PC-3 (cell line): ENCODE measurements around the gene PARM1. TPM values are rescaled to one million over a fixed set of nuclear protein-coding genes. Genes with fewer than 3 reads are reported as not detected.

Source experiments
- ATAC-seq: fragments of 200-7000 bp; cut with Tn5 transposase; 2 replicates; pipeline ENCODE4 v1.9.1; 2020; ENCODE audit warnings: mild to moderate bottlenecking, moderate library complexity
- BruUV-seq: library from RNA; stranded (reverse); fragments of 400-500 nt; replicated peaks from 2 replicates; lab custom pipeline; 2021; lab: Mats Ljungman, UMichigan
- CTCF ChIA-PET: fragments of 300-600 bp; sonication (Branson Sonifier 250); formaldehyde crosslinking; loops from one replicate; lab custom pipeline; 2022; ENCODE audit warnings: antibody characterized with exemption; lab: Charles Lee
- POLR2A ChIA-PET: fragments of 300-600 bp; sonication (Branson Sonifier 250); formaldehyde crosslinking; loops from one replicate; lab custom pipeline; 2022; ENCODE audit warnings: antibody characterized with exemption; ENCODE audit not compliant: unreplicated experiment; lab: Charles Lee
- DNase-seq: peaks from one replicate; pipeline ENCODE4 v3.0.0-alpha.2; 2015
- H2AFZ ChIP-seq: fragments of 300-600 bp; sonication (generic); 2 replicates; pipeline ENCODE4 v1.6.0; 2016; ENCODE audit warnings: antibody characterized with exemption, low read length
- H3F3A ChIP-seq: fragments of 300-600 bp; sonication (generic); one replicate; pipeline ENCODE4 v1.6.0; 2017; ENCODE audit warnings: antibody characterized with exemption, low read length, control low read depth, mild to moderate bottlenecking; ENCODE audit not compliant: unreplicated experiment
- H3K27ac ChIP-seq: fragments of 300-600 bp; sonication (generic); 2 replicates; pipeline ENCODE4 v1.5.1; 2016; ENCODE audit warnings: mild to moderate bottlenecking, low read length
- H3K27me3 ChIP-seq: fragments of 300-600 bp; sonication (generic); 2 replicates; pipeline ENCODE4 v1.6.1; 2016; ENCODE audit warnings: low read length, mixed read lengths
- H3K36me3 ChIP-seq: fragments of 300-600 bp; sonication (generic); 2 replicates; pipeline ENCODE4 v1.6.1; 2016; ENCODE audit warnings: low read depth, mixed run types, low read length, mixed read lengths
- H3K4me1 ChIP-seq: fragments of 300-600 bp; sonication (generic); 2 replicates; pipeline ENCODE4 v1.5.1; 2016; ENCODE audit warnings: low read length; ENCODE audit not compliant: insufficient read depth
- H3K4me2 ChIP-seq: fragments of 300-600 bp; sonication (generic); 2 replicates; pipeline ENCODE4 v1.6.0; 2016; ENCODE audit warnings: low read length
- H3K4me3 ChIP-seq: fragments of 300-600 bp; sonication (generic); 2 replicates; pipeline ENCODE4 v1.5.1; 2016; ENCODE audit warnings: mild to moderate bottlenecking, low read length, mixed read lengths
- H3K79me2 ChIP-seq: fragments of 300-600 bp; sonication (generic); 2 replicates; pipeline ENCODE4 v1.6.1; 2017; ENCODE audit warnings: low read length, mixed read lengths
- H3K9ac ChIP-seq: fragments of 300-600 bp; sonication (generic); 2 replicates; pipeline ENCODE4 v1.6.0; 2016; ENCODE audit warnings: mild to moderate bottlenecking, low read length
- H3K9me2 ChIP-seq: fragments of 300-600 bp; sonication (generic); replicated peaks from 2 replicates; pipeline ENCODE4 v1.6.1; 2016; ENCODE audit warnings: mixed run types, low read length, mixed read lengths
- H3K9me3 ChIP-seq: fragments of 300-600 bp; sonication (generic); 2 replicates; pipeline ENCODE4 v1.6.1; 2016; ENCODE audit warnings: low read length, mixed read lengths
- H4K20me1 ChIP-seq: fragments of 300-600 bp; sonication (generic); 2 replicates; pipeline ENCODE4 v1.6.1; 2016; ENCODE audit warnings: low read length, mixed read lengths
- EZH2 ChIP-seq: fragments of 300-600 bp; sonication (generic); IDR thresholded peaks from one replicate; pipeline ENCODE4 v1.6.1; 2017; ENCODE audit warnings: antibody characterized with exemption, mild to moderate bottlenecking, low read length; ENCODE audit not compliant: unreplicated experiment
- EZH2phosphoT487 ChIP-seq: fragments of 300-600 bp; sonication (generic); IDR thresholded peaks from 2 replicates; pipeline ENCODE4 v1.6.1; 2018; ENCODE audit warnings: mild to moderate bottlenecking, antibody characterized with exemption, low read length, borderline replicate concordance
- intact Hi-C: fragments of 100-400 bp; cut with micrococcal nuclease; formaldehyde crosslinking; loops from 2 replicates; pipeline ENCODE4 v1.9.0; 2023
- total RNA-seq: library from RNA; depleted of rRNA; stranded (reverse); fragments of >200 nt; gene quantifications from 2 replicates; pipeline ENCODE4 v1.2.3, GENCODE V29; 2014
- TF ChIP-seq, protein P1 (sequence below): fragments of 300-600 bp; sonication (generic); conservative IDR thresholded peaks from 2 replicates; pipeline ENCODE4 v1.5.1; 2017; ENCODE audit warnings: antibody characterized with exemption, low read depth, mild to moderate bottlenecking, low read length

PARM1 gene
- total RNA-seq, 1 experiment from 2014 or later, result 2.9 TPM

GRCh38 chr4:75051431-75051830 lies 118.5 kb downstream of the PARM1 start:
- TF ChIP-seq, protein P1, sequence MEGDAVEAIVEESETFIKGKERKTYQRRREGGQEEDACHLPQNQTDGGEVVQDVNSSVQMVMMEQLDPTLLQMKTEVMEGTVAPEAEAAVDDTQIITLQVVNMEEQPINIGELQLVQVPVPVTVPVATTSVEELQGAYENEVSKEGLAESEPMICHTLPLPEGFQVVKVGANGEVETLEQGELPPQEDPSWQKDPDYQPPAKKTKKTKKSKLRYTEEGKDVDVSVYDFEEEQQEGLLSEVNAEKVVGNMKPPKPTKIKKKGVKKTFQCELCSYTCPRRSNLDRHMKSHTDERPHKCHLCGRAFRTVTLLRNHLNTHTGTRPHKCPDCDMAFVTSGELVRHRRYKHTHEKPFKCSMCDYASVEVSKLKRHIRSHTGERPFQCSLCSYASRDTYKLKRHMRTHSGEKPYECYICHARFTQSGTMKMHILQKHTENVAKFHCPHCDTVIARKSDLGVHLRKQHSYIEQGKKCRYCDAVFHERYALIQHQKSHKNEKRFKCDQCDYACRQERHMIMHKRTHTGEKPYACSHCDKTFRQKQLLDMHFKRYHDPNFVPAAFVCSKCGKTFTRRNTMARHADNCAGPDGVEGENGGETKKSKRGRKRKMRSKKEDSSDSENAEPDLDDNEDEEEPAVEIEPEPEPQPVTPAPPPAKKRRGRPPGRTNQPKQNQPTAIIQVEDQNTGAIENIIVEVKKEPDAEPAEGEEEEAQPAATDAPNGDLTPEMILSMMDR, result no peak
- TF ChIP-seq EZH2, result no peak
- H3F3A ChIP-seq, result no peaks in the 10 kb centered on the region
- no peaks in the 10 kb centered on the region for H3K36me3 ChIP-seq
- ATAC-seq (no peak), DNase-seq (no peak)
- H3K4me1 ChIP-seq, result no peaks in the 10 kb centered on the region
- no peaks in the 10 kb centered on the region for H4K20me1 ChIP-seq
- H3K4me2 ChIP-seq, result no peak overlapping the region
- H2AFZ ChIP-seq, result no peak overlapping the region
- intact Hi-C loops, result no loop called here
- H3K4me3 ChIP-seq, result no peak overlapping the region
- no peaks in the 10 kb centered on the region for H3K27me3 ChIP-seq
- no peaks in the 10 kb centered on the region for H3K79me2 ChIP-seq
- H3K9me3 ChIP-seq, result no peaks in the 10 kb centered on the region
- no peak overlapping the region for H3K27ac ChIP-seq
- ChIA-PET POLR2A (no interaction called here), CTCF (no interaction called here)
- no TSS peak for BruUV-seq
- no peak overlapping the region for H3K9ac ChIP-seq
- H3K9me2 ChIP-seq, result no peaks in the 10 kb centered on the region

- BruUV-seq, result no TSS peak
- TF ChIP-seq, protein P1, result no peak
- TF ChIP-seq EZH2 (no peak), EZH2phosphoT487 (no peak)
- ChIA-PET CTCF (no interaction called here), POLR2A (no interaction called here)
- H4K20me1 ChIP-seq, result no peaks in the 10 kb centered on the region
- no peaks in the 10 kb centered on the region for H3K9me2 ChIP-seq
- no peak overlapping the region for H3K4me2 ChIP-seq
- no peak overlapping the region for H2AFZ ChIP-seq
- no peaks in the 10 kb centered on the region for H3K9me3 ChIP-seq
- no peaks in the 10 kb centered on the region for H3K36me3 ChIP-seq
- no peaks in the 10 kb centered on the region for H3K79me2 ChIP-seq
- intact Hi-C loops, result no loop called here
- H3K4me1 ChIP-seq, result no peaks in the 10 kb centered on the region
- no peaks in the 10 kb centered on the region for H3K27me3 ChIP-seq
- H3K9ac ChIP-seq, result no peak overlapping the region
- DNase-seq (no peak), ATAC-seq (no peak)
- no peaks in the 10 kb centered on the region for H3F3A ChIP-seq
- no peak overlapping the region for H3K27ac ChIP-seq
- H3K4me3 ChIP-seq, result no peak overlapping the region
These were observed 120.4 kb downstream of the PARM1 start for GRCh38 chr4:75053352-75053751.

DNA sequence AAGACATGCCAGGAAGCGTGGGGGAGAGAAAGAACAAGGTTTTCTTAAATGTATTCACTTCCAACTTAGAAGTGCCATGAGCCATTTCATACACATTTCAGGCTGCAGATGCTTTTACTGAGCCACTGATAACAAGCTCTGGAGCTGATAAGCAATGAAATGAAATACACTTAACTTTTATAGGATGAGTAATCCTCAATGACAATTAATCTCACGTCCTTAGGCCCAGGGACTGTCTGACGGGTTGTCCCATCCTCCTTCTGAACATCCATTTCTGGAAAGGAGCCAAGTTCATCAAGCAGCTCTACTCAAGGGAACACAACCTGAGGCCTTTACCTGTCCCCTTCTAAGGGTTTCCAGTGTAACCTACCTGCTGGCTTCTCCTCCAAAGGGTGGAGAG lies 121.2 kb downstream of the PARM1 start:
- H3F3A ChIP-seq, result no peaks in the 10 kb centered on the region
- H3K79me2 ChIP-seq, result no peaks in the 10 kb centered on the region
- H3K27me3 ChIP-seq, result no peaks in the 10 kb centered on the region
- no peak for ATAC-seq
- no peaks in the 10 kb centered on the region for H4K20me1 ChIP-seq
- POLR2A ChIA-PET, result no interaction called here
- no TSS peak for BruUV-seq
- no peaks in the 10 kb centered on the region for H3K36me3 ChIP-seq
- H3K27ac ChIP-seq, result no peak overlapping the region
- no peak overlapping the region for H3K9ac ChIP-seq
- no peak for DNase-seq
- no peak overlapping the region for H3K4me2 ChIP-seq
- H3K4me3 ChIP-seq, result no peak overlapping the region
- H3K9me2 ChIP-seq, result no peaks in the 10 kb centered on the region
- H3K9me3 ChIP-seq, result no peaks in the 10 kb centered on the region
- CTCF ChIA-PET, result no interaction called here
- H2AFZ ChIP-seq, result no peak overlapping the region
- no peaks in the 10 kb centered on the region for H3K4me1 ChIP-seq
- intact Hi-C loops, result no loop called here
- TF ChIP-seq, protein P1, result no peak
- TF ChIP-seq EZH2phosphoT487, result no peak
- no peak for TF ChIP-seq EZH2
